HG03064 (cell line): ENCODE results near the gene SRP9.
A peak's percentile ranks its signal among the peaks of the same experiment; 100 is the strongest.

ENCODE experiments used
- ATAC-seq: cut with Tn5 transposase; IDR thresholded peaks from one replicate; pipeline ENCODE4 v1.9.1; 2021; ENCODE audit warnings: low read depth; ENCODE audit not compliant: unreplicated experiment

The SRP9 gene, protein sequence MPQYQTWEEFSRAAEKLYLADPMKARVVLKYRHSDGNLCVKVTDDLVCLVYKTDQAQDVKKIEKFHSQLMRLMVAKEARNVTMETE

DNA sequence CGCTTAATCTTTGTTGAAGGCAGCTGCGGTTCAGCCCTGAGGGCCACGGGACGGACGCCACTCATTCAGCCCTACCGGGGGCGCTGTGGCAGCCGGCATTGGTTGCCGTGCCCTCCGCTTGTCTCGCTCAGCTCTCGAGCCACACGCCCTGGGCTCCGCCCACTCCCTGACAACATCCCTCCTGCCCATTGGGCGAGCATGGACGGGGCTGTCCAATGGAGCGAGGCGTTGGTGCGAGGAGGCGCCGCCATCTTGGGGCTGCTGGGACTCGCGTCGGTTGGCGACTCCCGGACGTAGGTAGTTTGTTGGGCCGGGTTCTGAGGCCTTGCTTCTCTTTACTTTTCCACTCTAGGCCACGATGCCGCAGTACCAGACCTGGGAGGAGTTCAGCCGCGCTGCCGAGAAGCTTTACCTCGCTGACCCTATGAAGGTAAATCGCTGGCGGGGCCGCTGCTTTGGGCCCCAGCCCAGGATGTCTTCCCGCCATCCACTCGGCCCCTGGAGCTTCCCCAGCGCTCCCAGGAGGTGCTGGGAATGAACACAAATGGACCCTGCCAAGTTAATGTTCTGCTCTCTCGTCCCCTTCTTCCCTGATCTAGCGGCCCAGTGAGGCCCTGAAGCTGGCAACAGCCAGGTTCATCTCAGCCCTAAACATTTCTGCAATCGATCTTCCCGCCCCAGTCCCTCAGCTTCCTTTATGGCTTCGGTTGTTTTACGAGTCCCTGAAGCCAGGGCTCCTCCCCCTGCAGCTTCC lies at the start of gene SRP9:
Gene SRP9 (plus strand): TSS at position 244 of the 754 bp plus-strand sequence. CDS start 115 bp downstream, at position 359.
- ATAC-seq: peak; percentile 98

DNA sequence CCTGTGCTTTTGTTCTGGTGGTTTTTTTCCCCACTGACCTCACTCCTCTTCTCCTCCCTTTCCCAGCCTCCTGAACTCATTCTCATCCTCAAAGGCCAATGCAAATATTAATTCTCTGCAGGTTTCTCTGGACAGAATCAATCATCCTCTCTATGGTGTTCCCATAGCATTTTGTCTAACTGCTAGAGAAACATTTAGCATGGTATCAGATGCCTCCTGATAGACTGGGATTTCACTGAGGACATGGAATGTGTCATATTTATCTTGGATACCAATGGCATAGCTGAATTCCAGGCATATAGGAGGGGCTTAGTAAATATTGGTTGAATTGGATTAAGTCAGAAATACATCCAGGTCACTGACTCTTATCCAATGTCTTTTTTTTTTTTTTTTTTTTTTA lies 46.1 kb upstream of the SRP9 start:
- no peak for ATAC-seq

DNA sequence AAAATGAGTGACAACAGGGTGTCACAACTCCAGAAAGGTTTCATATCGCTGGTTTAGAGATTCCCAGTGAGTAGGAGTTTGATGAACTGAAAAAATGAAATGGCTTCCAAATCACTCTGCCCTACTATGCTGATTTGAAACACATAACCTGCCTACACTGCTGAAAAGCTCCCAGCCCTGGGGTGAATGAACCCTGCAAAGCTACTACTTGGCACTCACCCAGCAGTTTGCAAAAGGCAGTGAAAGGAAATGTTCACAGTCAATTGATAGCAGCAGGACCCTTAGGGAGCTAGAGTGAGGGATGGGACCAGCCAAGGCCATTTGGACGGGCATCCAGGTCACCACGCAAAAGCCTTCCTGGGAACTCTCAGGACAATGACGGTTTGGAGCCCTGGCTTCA lies 44.4 kb upstream of the SRP9 start:
- ATAC-seq: no peak

DNA sequence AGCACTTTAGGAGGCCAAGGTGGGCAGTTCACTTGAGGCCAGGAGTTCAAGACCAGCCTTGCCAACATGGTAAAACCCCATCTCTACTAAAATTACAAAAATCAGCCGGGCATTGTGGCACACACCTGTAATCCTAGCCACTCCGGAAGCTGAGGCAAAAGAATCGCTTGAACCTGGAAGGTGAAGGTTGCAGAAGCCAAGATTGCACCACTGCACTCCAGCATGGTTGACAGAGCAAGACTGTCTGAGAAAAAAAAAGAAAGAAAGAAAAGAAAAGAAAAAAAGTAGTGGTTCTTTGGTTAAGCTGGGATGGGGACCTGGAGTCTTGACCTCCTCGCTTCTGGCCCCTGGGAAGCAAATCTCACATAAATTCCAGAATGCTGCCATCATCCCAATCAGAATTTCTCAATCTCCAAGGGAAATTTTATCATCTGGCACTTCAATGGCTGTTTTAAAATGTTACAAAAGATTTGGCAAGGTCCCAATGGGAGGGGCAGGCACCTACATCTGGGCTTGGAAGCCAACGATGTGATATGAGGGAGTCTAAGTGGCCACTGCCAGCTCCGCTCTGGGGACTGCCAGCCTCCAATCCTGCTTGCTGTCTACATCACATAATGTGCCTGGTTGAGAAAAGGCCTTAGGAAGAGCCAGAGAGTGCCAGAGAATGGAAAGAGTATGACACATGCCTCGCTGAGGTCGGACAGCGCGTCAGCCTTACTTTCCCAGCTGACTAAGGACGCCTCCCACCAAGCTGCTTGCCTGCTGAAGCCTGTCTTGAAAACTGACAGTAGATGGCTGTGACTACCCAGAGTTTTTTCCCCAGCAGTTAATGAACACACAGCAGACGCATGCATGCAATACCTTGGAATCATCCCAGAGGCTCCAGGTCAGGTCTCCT lies 42.1 kb upstream of the SRP9 start:
- no peak for ATAC-seq

DNA sequence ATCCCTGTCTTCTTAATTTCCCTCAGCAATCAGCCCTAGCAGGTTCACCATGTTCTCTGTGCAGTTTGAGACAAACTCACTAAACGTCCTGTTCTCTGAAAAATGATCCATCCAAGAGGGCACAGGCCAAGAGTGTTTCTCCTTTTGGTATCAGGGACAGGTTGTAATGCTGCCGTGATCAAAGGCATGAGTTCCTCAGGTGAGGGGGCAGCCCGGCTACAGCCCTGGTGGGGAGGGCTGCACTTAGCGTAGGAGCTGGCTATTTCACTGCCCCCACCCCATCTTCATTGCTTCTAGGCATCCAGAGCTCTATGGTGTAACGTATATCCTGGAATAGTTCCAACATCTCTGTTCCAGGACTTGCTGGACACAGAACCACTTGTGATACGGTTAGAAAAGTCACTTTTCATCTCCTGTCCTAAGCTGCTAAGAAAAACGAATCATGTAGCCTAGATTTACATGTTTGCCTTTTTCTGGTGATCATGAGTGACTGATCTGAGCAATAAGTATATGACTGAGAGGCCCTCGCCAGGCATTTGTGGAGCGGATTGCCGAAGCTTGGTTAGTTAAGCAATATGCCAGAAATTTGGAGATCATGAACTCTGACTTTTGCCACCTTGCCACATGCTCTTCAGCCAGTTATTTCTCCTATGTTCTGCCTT lies 41.1 kb upstream of the SRP9 start:
- ATAC-seq: no peak

DNA sequence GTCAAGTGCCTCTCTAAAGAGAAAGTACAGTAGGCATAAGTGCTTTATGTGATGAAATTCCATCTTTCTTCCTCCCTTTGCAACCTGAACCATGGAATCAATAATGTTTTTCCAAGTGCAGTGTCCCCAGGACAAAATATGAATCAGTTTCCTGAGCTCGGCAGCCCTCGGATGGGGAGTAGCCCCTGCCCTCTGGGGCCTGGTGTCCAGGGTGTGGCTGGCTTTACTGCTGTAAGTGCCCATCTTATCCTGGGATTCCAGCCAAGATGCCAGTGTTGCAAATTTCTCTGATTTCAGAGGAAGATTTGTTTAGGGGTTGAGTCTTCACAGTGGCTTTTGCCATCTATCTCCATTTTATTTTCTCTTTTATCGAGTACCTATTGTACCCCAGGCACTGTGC lies 40.5 kb upstream of the SRP9 start:
- ATAC-seq: no peak

DNA sequence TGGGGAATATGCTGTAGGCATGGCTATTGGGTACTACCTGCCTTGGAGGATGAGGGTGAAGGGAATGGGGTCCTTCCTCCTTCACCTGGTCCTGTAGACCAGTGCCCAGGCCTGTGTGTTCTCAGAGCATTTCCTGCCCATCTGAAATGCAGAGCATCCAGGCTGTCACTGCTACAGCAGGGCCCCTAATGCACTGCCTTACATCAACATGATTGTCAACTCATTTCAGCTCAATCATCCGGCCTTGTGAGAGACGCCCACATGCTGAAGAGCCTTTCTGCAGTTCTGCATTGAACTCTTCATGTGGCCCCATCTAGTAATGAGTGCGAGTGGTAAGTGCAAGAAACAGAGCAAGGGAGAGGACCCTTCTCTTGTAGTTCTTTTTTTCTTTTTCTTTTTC lies 39.8 kb upstream of the SRP9 start:
- no peak for ATAC-seq

DNA sequence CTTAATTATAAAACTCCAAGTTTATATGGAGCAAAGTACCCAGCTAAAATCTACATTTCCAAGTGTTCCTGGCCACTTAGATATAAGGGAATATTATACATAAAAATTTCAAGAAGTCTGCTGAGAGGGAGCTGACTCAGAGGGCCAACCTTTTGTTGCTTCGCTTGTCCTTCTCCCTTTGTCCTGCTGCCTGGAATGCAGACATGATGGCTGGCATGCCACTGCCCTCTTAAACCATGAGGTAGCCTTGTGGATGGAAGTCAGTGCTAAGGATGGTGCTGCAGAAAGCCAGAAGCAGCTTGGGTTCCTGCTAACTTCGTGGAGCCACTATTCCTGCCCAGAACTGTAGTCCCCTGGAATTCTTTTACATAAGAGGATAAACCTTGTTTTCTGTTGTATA lies 38.9 kb upstream of the SRP9 start:
- no peak for ATAC-seq

DNA sequence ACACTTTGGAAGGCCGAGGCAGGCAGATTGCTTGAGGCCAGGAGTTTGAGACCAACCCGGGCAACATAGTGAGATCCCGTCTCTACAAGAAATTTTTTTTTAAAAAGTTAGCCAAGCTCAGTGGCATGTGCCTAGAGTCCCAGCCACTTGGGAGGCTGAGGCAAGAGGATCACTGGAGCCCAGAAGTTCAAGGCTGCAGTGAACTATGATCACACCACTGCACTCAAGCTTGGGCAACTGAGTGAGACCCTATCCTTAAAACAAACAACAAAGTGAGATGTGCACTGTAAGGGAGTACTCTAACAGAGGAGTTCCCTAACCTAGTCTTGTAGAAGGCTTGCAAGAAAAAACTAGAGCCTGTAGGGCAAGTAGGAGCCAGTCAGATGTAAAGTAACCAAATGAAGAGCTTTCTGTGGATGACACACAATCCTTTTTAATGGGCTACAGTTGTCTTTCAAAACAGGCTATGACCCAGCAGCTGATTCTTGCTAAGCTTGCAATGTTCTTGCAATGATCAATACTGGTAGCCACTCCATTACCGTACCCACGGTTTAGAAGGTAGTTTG lies 38.0 kb upstream of the SRP9 start:
- no peak for ATAC-seq

DNA sequence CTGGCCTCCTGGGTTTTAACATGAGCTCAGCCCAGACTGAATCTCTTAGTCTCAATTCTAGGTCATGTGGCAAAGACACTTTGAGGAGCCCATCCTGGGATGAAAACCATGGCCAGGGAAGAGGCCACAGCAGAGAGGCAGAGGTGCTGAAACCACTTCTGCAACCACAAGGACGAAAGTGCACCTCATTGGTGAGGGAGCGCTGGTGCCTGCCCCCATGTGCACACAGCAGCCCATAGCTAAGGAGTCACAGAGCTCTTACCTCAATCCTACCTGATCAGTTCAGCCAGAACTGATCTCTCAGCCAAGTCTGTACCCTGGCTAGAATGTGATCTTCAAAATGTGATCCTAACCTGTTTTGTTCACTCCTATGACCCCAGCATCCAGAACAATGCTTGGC lies 32.9 kb upstream of the SRP9 start:
- no peak for ATAC-seq

DNA sequence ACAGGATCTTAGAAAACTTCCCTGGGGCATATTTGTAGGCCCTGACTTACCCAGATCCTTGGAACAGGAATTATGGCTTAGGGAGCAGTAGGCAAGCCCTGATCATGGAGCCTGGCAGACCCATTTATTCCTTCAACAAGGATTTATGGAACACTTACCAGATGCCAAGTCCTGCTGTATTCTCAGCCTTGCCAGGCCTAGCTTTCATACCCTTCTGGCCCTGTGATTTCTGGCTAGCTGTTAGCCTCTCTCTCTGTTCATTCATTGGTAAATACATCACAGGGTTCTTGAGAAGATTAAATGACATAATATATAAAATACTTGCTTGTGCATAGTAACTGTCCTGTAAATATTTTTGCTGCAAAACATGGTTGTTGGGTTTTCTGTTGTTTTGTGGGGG lies 32.4 kb upstream of the SRP9 start:
- no peak for ATAC-seq

DNA sequence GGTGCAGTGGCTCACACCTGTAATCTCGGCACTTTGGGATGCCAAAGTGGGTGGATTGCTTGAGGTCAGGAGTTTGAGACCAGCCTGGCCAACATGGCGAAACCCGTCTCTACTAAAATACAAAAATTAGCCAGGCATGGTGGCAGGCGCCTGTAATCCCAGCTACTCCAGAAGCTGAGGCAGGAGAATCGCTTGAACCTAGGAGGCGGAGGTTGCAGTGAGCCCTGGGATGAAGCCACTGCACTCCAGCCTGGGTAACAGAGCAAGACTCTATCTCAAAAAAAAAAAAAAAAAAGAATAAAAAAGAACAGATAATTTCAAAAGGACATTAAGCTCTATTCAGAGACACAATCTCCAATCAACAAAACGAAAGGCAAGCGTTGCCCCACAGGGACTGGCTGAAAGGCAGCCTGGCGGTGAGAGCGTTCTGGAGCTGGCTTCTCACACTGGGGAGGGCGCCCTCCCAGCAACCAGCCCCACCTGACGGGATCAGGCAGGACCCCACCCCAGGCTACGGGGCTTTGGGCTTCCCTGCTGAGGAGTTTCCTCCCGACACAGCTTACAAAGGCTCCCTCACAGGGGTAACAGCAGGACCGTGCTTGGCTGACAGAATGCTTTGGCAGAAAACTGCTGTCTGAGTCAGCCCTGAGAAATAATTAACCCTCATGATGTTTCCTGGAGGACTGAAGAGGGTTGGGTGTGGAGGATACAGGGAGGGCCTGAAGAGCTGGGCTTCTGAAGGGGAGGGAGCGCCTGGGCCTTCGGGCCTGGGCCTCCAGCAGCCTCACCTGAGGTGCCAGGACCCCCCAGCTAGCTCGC lies 31.1 kb upstream of the SRP9 start:
- ATAC-seq: peak; percentile 71

DNA sequence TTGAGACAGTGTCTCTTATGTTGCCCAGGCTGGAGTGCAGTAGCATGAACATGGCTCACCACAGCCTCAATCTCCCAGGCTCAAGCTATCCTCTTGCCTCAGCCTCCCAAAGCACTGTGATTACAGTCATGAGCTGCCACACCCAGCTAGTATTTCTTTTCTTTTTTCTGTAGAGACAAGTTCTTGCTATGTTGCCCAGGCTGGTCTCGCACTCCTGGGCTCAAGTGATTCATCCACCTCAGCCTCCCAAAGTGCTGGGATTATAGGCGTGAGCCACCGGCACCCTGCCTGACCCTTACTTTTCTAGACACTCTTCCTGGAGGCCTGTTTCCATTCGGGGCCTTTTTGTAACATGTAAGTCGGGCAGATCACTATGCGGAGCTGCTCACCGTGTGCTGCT lies 30.1 kb upstream of the SRP9 start:
- ATAC-seq: no peak

DNA sequence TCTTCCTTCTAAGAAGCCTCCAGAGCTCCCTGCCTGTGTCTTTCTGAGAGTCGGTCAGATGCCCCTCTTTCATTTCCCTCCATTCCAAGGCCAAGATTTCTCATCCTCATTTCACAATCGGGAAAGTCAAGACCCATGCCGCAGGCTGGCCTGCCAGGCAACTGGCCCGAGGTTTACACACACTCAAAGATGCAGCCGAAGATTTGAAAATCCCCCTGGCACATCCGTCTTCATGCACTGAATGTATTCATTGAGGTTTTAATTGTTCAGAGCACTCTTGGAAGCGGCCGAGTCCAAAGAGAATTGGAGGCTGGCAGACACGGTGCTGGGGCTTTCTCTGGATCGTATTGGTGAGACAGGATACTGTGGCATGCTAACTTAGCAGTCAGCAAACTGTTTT lies 29.1 kb upstream of the SRP9 start:
- no peak for ATAC-seq

DNA sequence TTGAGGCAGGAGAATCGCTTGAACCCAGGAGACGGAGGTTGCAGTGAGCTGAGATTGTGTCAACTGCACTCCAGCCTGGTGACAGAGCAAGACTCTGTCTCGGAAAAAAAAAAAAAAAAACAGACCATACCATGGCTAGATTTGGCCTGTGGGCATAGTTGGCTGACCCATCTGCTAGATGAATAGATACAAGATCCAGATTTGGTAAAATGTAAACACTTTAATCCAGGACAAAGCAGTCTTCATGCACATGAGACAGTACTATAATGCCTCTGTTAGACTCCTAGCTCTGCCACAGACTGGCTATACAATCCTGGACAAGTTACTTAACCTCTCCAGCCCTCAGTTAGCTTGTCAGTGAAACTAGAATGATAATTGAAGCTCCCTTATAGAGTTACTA lies 27.9 kb upstream of the SRP9 start:
- ATAC-seq: no peak

DNA sequence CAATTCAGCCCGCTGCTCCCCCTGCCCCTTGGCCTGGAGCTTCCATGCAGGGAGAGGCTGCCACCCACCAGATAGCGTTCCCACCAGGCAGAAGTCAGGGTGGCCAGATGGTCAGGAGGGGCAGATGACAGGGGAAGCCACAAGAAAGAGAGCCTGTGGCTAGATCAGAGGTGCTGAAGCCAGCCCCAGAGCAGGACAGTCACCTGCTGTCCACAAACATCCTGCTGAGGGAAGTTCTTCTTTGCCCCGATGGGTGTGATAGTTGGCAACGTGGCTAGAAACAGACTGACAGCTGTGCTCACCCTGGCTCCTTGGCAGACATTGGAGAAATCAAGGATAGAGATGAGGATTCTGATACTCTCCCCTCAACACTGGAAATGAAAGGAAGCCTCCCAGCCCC lies 27.2 kb upstream of the SRP9 start:
- no peak for ATAC-seq

DNA sequence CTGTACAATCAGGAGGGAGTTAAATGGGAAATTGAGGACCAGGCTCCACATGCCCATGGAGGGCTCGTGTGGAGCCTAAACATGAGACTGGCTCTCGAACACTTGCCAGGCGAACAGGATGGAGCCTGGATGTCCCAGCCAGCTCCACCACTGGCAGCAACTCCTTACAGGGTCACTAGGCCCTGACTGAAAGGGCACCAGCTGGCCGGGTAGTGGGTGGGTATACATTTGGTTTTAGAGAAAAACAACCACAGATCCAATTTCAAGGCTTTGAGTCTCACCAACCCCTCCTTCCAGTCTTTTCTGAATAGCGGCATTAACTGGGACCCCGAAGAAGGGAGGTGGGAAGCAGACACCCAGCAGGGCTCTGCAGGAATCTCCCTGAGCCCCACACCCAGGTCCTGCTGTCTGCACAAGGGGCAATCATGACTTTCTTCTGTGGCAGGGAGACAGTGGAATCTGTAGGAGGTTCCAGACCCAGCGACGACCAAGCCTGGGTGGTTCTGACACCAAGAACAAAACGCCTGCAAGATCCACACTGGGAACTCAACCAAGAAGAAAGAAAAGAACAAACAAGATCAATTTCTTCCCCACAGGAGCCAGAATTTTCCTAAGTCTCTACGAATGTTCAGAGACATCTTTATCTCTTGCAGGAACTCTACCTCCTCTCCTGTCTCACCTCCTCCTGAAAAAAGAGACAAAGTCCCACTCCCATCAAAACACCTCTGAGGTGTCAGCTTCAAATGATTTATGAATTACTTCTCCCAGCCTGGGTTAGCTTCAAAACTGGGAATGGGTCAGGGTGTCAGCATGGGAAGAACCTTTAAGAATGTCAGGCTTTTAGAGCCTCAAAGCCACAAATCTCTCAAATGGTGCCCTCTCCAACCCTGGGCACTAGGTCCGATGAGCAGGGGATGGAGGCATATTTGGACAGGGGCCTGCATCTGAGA lies 26.5 kb upstream of the SRP9 start:
- no peak for ATAC-seq

DNA sequence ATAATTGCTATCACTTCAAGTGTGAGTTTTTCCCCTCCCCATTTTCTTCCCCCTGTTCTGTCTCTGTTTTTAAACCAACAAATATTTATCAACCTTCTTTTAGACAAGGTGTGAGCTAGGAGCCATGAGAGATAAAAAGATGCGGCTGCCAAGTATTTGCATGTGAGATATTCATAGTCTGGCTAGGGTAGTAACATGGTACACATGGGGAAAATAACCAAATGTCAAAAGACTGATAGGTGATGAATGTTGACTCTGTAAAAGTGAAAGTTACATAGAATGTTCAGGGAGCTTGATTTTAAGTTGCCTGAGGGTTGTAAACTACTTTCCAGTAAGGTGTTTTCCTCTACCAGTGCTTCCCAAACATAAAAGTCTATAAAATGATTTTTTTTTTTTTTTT lies 25.4 kb upstream of the SRP9 start:
- ATAC-seq: no peak
